Prostate gland (tissue), 2 donors: ENCODE results near the gene ABCC8.

ENCODE experiments used
- CTCF ChIP-seq, 4 experiments: fragments of 200-600 bp in 2 of 4; fragments of 450-650 bp in 2 of 4; sonication (generic) in 2 of 4; IDR thresholded peaks; 1 replicate in 3 of 4; 2 replicates in 1 of 4; pipeline ENCODE4 v1.5.1; 2016 to 2019; ENCODE audit warnings: antibody characterized with exemption in 4 of 4, mild to moderate bottlenecking in 2 of 4, moderate library complexity in 2 of 4
- POLR2A ChIP-seq: fragments of 450-650 bp; IDR thresholded peaks from one replicate; pipeline ENCODE4 v1.6.1; 2016; ENCODE audit warnings: antibody characterized with exemption, mild to moderate bottlenecking
- POLR2AphosphoS5 ChIP-seq: sonication (generic); formaldehyde crosslinking; IDR thresholded peaks from one replicate; pipeline ENCODE4 v1.6.1; 2017; ENCODE audit warnings: antibody characterized with exemption

- TF ChIP-seq POLR2AphosphoS5, result no peak
- TF ChIP-seq CTCF (IDR thresholded peaks at IDR 0.05), result no peak
- TF ChIP-seq POLR2A, result no peak
Observed at GRCh38 chr11:17375547-17375946, 101.1 kb downstream of the ABCC8 start.
